Hippocampal formation (tissue), 2 donors: Measurements from ENCODE around the gene CASQ1.

Experiments
- DNase-seq, 2 donors: peaks; one replicate each; lab custom pipeline; 2025; lab: John Stamatoyannopoulos, UW

Gene CASQ1

DNA sequence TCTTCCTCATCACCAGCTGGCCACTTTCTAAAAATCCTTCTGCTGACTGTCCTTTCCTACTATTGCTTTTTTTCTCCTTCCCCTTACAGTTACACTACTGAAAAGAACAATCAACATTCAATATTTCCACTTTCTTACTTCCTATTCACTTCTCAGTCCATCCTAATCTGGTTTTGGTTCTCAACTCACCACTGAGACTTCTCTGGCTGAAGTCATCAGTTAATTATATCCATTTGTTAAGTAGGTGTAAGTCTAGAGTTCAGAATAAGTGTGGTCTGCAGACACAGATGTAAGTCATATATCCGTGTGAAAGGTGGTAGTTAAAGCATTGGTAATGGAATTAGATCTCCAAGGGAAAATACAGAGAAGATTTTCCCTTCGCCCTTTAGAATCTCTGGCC is 36.2 kb downstream of the CASQ1 start:
- no peak for DNase-seq

DNA sequence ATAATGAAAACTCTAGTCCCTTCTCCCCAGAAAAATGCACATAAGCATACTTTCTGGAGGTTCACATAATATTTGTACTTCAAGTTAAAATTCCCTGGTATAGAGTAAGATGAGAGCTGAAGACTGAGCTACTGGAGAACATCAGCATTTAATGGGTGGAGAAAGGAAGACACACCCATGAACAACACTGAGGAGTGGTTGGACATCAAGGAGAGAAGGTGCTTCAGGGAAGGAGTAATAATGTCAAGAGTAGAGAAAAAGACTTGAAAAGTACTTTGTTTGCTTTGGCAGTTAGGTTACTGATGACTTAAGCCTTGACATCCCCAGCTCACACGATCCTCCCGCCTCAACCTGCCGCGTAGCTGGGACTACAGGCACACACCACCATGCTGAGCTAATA is 36.7 kb downstream of the CASQ1 start:
- DNase-seq: no peak

DNA sequence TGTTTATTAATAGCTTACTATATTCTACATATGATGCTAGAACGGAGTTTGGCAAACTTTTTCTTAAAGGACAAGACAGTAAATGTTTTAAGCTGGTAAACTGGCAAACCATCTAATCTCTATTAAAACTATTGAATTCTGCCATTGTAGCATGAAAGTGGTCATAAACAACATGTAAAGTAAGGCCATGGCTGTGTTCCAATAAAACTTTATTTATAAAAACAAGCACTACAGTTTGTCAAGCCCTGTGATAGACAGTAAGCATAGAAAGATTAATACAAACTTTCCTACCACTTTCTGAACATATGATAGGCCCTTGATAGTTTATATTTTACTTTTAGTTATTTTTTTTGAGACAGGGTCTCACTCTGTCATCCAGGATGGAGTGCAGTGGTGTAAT is 37.2 kb downstream of the CASQ1 start:
- no peak for DNase-seq

DNA sequence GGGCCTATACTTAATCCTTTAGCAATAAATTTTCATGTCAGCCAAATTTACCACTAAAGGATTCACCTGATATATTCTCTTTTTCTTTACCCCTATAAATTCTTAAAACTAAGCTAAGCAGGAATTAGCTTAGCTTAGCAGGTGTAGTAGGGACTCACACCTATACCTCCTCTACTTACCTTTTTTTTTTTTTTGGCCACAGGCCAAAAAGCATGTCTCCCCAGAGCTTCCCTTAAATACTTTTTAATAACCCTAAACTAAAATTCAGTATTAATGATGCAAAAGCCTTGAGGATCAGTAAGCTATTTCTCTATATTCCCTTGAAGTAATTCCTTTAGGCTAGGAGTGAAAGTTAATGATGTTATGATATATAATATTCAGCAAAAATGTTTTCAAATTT is 38.1 kb downstream of the CASQ1 start:
- no peak for DNase-seq

DNA sequence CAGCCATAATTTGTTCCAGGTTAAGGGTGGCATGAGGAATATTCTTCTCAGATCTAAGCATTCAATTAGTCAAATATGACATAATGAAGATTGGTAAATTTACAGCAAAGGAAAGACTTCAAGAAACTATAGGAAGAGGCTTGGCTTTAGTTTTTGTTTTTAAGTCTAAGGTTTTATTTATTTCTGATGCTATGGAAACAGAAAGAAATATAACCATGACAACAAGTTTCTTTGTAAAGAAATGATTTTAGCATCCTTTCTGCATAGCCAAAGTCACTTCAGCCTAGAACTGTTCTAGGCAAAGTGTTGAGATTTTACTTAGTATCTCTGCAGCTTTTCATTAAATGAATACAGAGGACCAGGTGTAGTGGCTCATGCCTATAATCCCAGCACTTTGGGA is 42.5 kb downstream of the CASQ1 start:
- no peak for DNase-seq

DNA sequence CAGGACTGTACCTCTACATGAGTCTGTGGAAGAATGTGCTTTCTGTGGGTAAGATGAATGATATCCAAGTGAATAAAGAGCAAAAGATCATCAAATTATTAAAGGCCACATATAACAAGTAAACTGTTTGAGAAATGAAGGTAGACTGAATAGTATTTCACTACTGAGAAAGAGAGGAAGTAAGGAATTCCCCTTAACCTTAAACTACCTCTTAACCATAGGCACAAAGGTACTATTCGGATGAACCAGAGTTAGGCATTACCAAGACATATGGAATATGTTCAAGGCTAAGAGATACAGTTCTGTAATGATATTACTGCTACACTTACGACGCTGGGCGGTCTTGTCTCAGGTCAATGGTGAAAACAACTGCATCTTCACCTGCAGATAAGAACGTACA is 46.4 kb downstream of the CASQ1 start:
- DNase-seq: no peak

DNA sequence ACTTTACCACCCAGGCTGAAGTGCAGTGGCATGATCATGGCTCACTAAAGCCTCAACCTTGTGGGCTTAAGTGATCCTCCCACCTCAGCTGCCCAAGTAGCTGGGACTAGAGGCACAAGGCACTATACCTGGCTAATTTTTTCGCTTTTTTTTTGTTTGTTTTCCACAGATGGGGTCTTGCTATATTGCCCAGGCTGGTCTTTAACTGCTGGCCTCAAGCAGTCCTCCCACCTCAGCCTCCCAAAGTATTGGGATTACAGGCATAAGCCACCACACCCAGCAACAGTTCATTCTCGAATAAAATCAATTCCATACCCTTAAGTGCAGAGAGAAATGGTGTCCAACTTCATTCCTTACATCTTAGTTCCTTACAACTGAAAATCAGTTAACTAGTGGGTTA is 47.2 kb downstream of the CASQ1 start:
- no peak for DNase-seq

DNA sequence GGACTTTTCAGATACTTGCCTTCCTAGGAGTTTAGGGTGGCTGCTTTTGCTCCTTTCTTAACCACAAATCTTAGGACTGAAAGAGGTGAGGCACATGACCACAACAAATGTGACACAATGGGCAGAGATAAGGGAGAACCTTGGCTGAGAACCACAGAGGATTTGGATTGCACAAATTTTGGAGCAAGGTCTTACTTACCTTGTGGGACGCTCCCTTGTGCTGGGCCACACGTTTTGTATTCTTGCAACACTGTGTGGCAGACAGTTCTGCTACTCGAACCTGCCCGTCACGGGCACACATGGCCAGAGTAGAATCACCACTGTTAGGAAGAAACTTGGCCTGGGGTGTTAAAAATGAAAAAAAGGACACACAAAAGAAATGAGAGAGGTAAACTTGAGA is 48.0 kb downstream of the CASQ1 start:
- DNase-seq: no peak

DNA sequence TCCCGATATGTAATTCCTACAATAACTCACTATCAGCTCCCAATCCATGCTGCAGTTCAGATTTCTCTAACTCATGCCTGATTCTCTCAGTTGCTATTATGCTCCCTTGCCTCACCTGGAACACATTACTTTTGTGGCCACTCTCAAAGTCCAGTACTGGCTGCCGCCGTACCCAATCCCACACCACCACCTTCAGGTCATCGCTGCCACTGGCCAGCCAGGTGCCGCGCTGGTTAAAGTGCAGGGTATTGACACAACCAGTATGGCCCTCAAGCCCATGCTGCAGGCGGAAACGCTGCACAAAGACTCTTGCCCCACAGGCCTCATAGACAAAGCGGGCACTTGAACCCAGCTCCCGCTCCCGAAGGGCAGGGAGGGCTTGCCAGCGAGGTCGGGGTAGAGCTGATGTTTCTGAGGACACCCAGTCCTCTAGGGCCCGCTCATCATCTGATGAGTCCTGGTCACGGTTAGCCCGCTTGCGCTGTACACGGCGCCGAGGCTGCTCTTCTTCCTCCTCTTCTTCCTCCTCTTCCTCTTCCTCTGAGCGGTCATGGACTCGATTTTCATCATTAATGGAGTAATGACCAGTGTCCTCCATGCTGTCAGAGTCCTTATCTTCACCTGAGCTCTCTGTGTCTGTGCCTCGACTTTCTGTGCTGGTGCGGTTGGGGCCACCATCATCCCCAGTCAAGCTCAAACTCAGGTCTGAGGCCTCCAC is 49.4 kb downstream of the CASQ1 start:
- DNase-seq: no peak

DNA sequence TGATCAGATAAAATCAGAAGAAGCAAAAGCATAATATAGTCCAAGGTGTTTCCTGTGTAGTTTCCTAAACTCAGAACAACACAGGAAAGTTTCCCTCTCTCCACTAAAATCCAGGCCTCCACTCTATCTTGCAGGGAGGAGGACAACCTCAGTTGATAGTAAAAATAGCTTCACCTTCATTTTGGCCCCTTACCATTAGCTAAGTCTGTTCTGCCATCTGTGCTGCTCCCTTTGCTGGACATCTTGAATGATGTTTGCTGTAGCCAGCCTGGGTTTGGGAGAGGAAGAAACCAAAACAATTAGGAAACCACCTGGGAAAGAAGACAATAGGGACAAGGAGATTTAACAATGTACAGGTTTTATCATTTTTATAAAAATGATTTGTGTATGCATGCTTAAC is 53.4 kb downstream of the CASQ1 start:
- DNase-seq: no peak

DNA sequence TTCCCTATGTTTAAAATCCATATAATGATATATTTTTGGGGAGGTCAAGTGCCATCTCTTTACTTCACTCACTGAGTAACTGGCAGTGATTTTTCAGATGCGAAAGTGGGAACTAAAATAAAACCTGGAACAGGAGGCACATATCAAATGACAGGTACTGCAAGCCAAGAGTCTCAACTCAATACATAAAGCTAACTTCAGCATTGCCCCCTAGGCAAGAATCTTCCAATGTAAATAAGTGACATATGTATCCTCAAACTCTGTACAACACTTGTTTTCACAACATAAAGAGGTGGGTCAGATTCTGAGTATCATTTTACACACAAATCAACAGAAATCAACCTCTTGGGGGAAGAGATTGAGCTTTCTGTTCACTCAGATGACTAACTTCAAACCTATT is 53.8 kb downstream of the CASQ1 start:
- no peak for DNase-seq

DNA sequence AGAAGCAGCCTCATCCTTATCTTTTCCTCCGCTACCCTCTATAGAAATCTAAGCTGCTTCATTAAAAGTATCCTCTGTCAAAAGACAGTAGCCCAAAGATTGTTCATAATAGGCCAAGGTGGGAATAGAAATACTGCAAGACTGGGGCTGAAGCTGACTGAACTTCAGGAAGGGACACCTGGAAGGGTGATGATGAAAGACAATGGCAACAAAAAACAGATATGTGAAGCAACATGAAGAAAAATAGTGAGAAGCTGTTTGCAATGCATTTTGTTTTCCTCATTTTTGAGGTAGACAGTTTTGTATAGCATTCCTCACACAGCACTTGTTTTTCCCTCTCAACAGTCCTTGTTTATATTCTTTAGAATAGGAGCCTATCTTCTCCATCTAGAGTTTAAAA is 55.1 kb downstream of the CASQ1 start:
- DNase-seq: no peak

DNA sequence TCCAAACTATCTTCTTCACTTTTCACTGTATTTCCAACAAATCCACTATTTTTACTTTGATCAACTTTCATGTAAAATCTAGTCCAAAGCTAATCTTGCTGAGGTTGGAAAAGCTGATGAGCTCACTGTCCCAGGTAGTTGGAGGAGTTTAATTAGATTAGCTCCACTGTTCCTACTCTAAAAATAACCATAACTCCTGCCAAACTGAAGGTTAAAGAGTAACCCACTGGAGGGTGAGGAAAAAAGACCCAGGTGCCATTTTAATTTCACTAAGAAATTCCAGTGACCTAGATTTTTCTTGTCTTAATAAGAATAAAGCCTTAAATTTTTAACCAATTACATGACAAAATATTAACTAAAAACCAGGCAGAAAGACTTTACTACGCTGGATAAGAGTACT is 56.7 kb downstream of the CASQ1 start:
- DNase-seq: no peak

DNA sequence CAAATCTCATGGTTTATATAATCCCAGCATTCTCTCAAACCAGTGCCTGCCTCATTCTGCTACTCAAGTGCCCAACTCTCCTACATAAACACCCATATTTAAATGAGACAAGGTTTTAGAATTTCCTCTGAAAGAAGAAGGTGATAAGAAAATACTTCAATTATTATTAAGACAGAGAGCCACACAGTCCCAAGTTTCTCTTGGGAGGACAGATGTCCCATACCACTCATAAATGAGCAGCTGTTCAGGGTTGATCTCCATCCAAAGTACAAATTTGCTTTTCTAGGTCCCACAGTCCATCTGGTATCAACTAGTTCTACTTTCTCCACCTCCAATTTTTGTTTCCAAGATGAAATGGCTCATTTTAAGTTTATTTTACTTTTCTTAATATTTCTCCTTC is 60.6 kb downstream of the CASQ1 start:
- DNase-seq: no peak
